ENCODE data around the gene FBXL14.

FBXL14 gene

GRCh38 chr12:1532375-1533165 lies 61.8 kb downstream of the FBXL14 start:
- no peak for DNase-seq

- DNase-seq, result no peak
These were observed 62.6 kb downstream of the FBXL14 start for GRCh38 chr12:1531654-1532374.

- no peak for DNase-seq
These were observed 63.2 kb downstream of the FBXL14 start for GRCh38 chr12:1531153-1531653.

GRCh38 chr12:1530592-1531152 lies 63.7 kb downstream of the FBXL14 start:
- DNase-seq, result no peak

- DNase-seq, result no peak
These were observed 64.4 kb downstream of the FBXL14 start for GRCh38 chr12:1529862-1530591.

GRCh38 chr12:1529228-1529861 lies 65.0 kb downstream of the FBXL14 start:
- no peak for DNase-seq

- DNase-seq, result no peak
These were observed 65.6 kb downstream of the FBXL14 start for GRCh38 chr12:1528791-1529190.

- no peak for DNase-seq
These were observed 66.6 kb downstream of the FBXL14 start for GRCh38 chr12:1527789-1528188.

- no peak for DNase-seq
These were observed 68.5 kb downstream of the FBXL14 start for GRCh38 chr12:1525858-1526257.

GRCh38 chr12:1523558-1524050 lies 70.8 kb downstream of the FBXL14 start:
- no peak for DNase-seq

GRCh38 chr12:1523046-1523445 lies 71.3 kb downstream of the FBXL14 start:
- no peak for DNase-seq

- DNase-seq, result no peak
These were observed 74.7 kb downstream of the FBXL14 start for GRCh38 chr12:1519642-1520041.

GRCh38 chr12:1518591-1519516 lies 75.5 kb downstream of the FBXL14 start:
- peak; percentile 21 for DNase-seq

GRCh38 chr12:1517734-1518525 lies 76.5 kb downstream of the FBXL14 start:
- DNase-seq, result no peak

- DNase-seq, result no peak
These were observed 77.4 kb downstream of the FBXL14 start for GRCh38 chr12:1517007-1517406.

Measured in NCI-H345 (cell line).